GM19193 (cell line): Measurements from ENCODE around the gene TMEM132A.

Experiments used
- POLR2A ChIP-seq: IDR thresholded peaks from 4 replicates; pipeline ENCODE4 v1.6.1; 2011; ENCODE audit not compliant: insufficient read depth, insufficient read length; ENCODE audit errors: extremely low read depth

The TMEM132A gene

GRCh38 chr11:60924110-60924905, at the start of gene TMEM132A:
Gene TMEM132A (plus strand): TSS chr11:60924460. CDS start chr11:60924634, 174 bp downstream.
- no peak for TF ChIP-seq POLR2A

GRCh38 chr11:60875366-60876167, 48.7 kb upstream of the TMEM132A start:
- no peak for TF ChIP-seq POLR2A

- no peak for TF ChIP-seq POLR2A
Observed at GRCh38 chr11:60876168-60876485, 48.1 kb upstream of the TMEM132A start.

- TF ChIP-seq POLR2A: no peak
Observed at GRCh38 chr11:60878245-60879101, 45.8 kb upstream of the TMEM132A start.

- no peak for TF ChIP-seq POLR2A
Observed at GRCh38 chr11:60879104-60879503, 45.2 kb upstream of the TMEM132A start.

GRCh38 chr11:60879971-60880588, 44.2 kb upstream of the TMEM132A start:
- no peak for TF ChIP-seq POLR2A

GRCh38 chr11:60880643-60881282, 43.5 kb upstream of the TMEM132A start:
- no peak for TF ChIP-seq POLR2A

GRCh38 chr11:60887556-60887955, 36.7 kb upstream of the TMEM132A start:
- TF ChIP-seq POLR2A: no peak

GRCh38 chr11:60889869-60890311, 34.4 kb upstream of the TMEM132A start:
- TF ChIP-seq POLR2A: no peak

GRCh38 chr11:60890696-60891095, 33.6 kb upstream of the TMEM132A start:
- TF ChIP-seq POLR2A: no peak

GRCh38 chr11:60891103-60891741, 33.0 kb upstream of the TMEM132A start:
- no peak for TF ChIP-seq POLR2A

GRCh38 chr11:60895687-60896086, 28.6 kb upstream of the TMEM132A start:
- TF ChIP-seq POLR2A: no peak

GRCh38 chr11:60897496-60897895, 26.8 kb upstream of the TMEM132A start:
- TF ChIP-seq POLR2A: no peak
